Islet precursor cell (in vitro differentiated cells): ENCODE measurements around the gene DMPK.

Experiments
- DNase-seq: peaks from one replicate; pipeline ENCODE4 v3.0.0-alpha.2; 2018

The DMPK gene

GRCh38 chr19:45785781-45786532 is 3.7 kb upstream of the DMPK start:
- no peak for DNase-seq

DNA sequence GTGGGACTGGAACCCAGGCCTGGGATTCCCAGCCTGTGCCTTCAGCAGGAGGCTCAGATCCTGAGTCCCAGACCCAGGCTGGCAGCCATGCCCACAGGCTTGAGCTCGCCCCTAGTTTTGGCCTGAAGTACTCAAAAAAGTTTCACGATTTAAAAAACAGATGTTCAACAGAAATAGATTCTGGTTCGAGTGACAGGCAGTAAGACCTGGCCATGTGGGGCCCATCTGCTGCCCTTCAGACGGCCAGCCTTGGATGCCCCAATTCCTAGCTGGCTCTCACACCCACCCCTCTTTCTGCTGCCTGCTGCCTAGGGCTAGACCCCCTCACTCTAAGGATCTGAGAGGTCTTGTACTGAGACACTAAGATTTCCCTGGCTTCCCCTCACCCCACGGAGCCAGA is 2.8 kb upstream of the DMPK start:
- DNase-seq = no peak

DNA sequence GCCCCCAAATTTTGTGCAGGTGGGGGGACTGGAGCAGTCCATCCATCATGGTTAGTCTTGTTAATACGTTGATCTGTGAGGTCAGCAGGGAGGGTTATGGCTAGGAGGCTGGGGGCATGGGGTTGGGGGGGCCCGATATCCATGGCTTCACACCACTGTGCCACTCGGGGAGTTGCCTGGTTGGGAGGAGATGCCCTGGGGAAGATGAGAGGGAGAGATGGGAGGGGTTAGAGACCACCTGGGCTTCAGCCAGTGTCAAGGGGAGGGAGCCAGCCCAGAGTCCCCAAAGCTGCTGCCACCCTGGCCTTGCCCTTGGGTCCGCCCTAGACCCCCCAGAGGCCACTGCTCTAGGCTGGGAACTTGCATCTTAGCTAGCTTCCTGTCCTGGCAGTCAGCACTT is 1.8 kb upstream of the DMPK start:
- DNase-seq = no peak

DNA sequence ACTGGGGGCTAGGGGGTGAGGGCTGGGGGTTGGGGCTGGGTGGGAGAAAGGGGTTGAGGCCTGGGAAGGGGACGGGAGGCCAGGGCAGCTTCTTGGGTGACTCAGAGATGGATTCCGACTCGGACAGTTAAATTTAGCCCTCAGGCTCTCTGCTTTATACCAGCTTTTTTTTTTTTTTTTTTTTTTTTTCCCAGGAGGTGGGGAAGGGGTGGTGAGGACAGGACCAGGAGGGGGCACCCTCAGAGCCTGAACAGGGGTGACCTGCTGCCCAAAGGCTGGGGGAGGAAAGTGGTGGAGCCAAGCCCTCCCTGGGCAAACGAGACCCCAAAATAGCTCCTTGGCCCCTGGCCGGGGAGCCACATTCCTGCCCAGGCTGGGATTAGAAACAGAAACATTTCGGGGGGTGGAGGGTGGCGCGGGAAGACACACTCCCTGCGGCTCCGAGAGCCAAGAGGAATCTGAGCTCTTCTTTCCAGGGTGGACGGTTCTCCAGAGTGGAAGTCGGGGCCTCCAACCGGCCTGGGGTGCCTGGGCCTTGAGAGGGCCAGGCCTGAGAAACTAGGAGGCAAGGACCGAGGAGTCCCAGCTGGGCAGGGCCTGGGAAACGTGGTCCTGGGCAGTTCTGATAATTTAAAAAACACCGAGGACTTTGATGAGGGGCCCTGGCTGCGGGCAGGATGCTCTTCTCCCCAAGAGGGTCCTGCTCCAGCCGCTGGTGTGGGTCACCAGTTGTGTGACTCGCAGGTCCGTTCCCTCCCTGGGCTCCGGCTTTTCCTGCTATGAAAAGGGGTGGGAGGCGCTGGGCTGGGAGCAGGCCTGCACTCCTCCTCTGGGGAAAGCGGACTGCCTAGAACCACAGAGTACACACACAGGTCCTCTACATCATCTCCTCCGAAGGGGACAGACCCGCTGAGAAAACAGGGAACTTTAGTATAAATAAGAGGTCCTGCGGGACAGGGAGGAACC is 813 bp upstream of the DMPK start:
- peak; percentile 92 for DNase-seq

- no peak for DNase-seq
Observed at GRCh38 chr19:45781214-45782161, 802 bp downstream of the DMPK start.

- DNase-seq = no peak
Observed at GRCh38 chr19:45780448-45781213, 1.7 kb downstream of the DMPK start.

GRCh38 chr19:45780146-45780447 is 2.2 kb downstream of the DMPK start:
- no peak for DNase-seq

GRCh38 chr19:45779231-45780145 is 2.8 kb downstream of the DMPK start:
- peak; percentile 97 for DNase-seq

DNA sequence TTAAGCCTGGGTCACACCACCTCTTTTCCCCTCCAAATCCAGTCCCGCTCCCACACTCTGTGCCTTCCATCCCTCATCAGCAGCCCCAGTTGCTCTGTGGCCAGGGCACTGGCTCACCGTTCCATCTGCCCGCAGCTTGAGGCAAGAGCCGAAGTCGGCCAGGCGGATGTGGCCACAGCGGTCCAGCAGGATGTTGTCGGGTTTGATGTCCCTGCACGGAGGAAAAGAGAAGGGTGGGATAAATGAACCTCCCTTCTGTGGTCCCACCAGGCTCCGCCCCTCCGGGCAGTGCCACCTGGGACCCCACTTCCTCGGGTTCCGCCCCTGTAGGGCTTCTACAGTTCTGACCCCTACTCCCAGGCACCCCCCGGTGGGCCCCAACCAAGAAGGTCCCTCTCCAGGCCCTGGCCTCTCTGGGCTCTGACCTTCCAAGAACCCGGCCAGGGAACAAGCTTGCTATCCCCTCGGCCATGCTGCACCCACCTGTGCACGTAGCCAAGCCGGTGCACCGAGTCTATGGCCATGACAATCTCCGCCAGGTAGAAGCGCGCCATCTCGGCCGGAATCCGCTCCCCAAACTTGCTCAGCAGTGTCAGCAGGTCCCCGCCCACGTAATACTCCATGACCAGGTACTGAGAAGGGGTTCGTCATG is 4.2 kb downstream of the DMPK start:
- DNase-seq = no peak

DNA sequence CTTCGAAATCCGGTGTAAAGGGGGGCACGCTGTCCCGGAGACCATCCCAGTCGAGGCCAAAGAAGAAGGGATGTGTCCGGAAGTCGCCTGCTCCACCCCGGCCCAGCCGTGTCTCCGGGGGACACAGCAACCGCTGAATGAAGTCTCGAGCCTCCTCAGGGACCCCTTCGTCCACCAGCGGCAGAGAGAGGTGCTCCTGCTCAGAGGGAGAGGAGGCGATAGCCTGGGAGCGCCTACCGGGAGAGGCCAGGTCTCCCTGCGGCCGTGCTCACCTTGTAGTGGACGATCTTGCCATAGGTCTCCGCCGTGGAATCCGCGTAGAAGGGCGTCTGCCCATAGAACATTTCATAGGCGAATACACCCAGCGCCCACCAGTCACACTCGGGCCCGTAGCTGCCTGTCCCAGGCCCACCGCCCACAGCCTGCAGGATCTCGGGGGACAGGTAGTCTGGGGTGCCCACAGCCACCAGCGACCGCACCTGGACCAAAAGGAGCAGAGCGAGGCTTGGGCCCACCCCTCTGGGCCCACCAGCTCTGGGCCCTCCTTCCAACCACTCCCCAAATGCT is 4.8 kb downstream of the DMPK start:
- no peak for DNase-seq

DNA sequence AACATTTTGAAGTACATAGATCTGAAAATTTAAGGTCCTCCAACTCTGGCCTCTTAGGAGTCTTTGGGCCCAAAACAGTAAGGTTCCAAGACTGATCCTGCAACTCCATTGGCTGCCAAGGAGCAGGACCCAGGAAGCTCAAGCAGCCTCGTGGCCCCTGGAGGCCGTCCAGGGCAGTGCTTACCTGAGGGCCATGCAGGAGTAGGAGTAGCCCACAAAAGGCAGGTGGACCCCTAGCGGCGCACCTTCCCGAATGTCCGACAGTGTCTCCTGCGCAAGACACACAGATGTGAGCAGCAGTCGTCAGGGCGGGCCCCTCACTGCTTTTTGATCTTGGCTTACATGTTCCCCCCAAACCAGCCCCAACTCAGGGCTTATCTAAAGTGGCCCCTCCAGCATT is 7.5 kb downstream of the DMPK start:
- DNase-seq = peak; percentile 84

GRCh38 chr19:45773384-45773783 is 8.9 kb downstream of the DMPK start:
- DNase-seq = no peak

- peak; percentile 43 for DNase-seq
Observed at GRCh38 chr19:45772912-45773311, 9.4 kb downstream of the DMPK start.

DNA sequence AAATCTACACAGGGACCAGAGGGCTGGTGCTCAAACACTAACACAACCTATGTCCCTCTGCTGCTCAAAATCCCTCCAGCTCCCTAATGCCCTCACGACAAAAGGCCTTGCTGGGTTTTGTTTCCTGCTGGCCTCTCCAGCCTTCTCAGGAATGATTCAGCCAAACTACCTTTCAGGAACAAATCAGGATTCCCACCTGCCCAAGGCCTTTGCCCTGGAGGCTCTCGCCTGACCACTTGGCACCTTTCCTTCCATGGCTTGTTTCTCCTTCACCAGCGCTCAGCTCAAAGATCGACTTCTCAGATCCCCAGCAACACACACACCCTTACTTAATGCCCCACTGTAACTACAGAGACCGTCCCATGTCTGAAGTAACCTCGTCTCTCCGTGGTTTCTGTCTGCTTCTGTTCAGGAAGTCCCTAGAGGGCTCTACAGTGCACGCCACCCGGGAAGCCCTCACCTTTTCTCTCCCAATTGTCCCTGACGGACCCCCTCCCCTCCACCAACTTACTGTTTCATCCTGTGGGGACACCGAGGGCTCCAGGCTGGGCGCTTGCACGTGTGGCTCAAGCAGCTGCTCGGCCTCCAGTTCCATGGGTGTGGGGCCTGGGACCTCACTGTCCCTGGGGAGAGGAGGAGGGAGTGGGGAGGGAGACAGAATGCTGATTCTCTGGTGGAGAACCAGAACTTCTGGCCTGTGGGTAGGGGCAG is 10.0 kb downstream of the DMPK start:
- peak; percentile 54 for DNase-seq

DNA sequence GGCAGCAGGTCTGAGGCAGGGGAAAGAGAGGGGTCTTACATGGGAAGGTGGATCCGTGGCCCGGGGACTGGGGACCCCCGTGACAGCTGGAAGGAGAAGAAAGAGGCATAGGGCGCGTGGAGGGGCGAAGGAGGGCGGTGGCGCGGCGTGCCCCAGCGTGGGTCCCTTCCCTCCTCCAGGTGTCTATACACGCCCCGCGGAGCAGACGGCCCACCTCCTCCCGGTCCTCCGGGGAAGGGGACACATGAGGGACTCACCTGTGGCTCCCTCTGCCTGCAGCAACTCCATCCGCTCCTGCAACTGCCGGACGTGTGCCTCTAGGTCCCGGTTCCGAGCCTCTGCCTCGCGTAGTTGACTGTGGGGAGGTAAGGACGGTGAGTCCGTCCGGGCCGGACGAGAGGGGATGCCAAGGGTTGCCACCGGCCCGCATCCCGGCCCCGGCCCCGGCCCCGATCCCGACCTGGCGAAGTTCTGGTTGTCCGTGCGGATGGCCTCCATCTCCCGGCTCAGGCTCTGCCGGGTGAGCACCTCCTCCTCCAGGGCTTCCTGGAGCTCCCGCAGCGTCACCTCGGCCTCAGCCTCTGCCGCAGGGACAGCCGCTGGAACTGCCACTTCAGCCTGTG is 10.9 kb downstream of the DMPK start:
- peak; percentile 56 for DNase-seq

GRCh38 chr19:45770192-45771101 is 11.8 kb downstream of the DMPK start:
- DNase-seq = peak; percentile 99

GRCh38 chr19:45769821-45770191 is 12.5 kb downstream of the DMPK start:
- DNase-seq = no peak
